ENCODE data around the gene PTPRM. TPM values are rescaled to one million over a fixed set of nuclear protein-coding genes. Genes with fewer than 3 reads are reported as not detected.

PTPRM gene
- total and polyA plus RNA-seq, 2 donors, result 37.3 to 55.6 TPM

DNA sequence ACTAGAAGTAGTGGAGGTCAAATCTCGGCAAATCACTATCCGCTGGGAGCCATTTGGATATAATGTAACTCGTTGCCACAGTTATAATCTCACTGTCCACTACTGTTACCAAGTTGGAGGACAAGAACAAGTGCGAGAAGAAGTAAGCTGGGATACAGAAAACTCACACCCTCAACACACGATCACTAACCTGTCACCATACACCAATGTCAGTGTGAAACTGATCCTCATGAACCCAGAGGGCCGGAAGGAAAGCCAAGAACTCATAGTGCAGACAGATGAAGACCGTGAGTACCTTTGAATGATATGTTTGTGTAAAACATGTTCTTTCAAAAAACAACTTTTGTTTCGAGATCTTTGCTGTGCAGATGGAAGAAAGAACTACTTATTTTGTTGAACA is 502.6 kb downstream of the PTPRM start:
- DNase-seq (ENCODE audit: low read depth in 6 of 9, low spot score in 9 of 9), result no peak
- 98% methylated on average over 8 of the region's 8 CpGs for WGBS
- H3K27me3 ChIP-seq (ENCODE audit: control insufficient read depth in 2 of 2, insufficient read depth in 1 of 2, low read length in 1 of 2), result no peaks in the 10 kb centered on the region
- no peak overlapping the region for H3K27ac ChIP-seq (ENCODE audit: low read depth in 1 of 2, low read length in 1 of 2)
- H3K4me3 ChIP-seq (ENCODE audit: low read length in 2 of 2), result no peak overlapping the region
- H3K9me3 ChIP-seq (ENCODE audit: control insufficient read depth in 2 of 2, insufficient read depth in 1 of 2, low read length in 1 of 2), result no peaks in the 10 kb centered on the region
- peaks cover 0 to 4% of the 10 kb centered on the region in 2 donors for H3K36me3 ChIP-seq (ENCODE audit: control insufficient read depth in 2 of 2, insufficient read depth in 2 of 2, low read length in 1 of 2)
- no peaks in the 10 kb centered on the region for H3K4me1 ChIP-seq (ENCODE audit: control insufficient read depth in 2 of 2, insufficient read depth in 2 of 2, low read length in 2 of 2)

DNA sequence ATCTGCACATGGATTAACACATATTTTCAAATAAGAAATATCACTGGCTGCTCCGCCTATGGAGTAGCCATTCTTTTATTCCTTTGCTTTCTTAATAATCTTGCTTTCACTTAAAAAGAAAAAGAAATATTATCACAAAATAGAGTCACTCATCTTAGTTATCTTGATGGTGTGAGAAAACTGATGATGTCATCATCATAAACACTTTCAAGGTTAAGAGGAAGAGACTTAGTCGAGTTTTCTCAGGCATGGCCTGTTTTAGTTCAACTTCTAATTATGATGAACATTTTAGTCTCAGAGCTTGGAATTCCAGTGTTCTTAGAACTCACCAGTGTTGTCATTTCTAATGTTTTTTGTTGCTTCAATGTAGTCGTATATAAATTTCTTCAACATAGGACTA is 506.1 kb downstream of the PTPRM start:
- H3K27ac ChIP-seq (ENCODE audit: low read depth in 1 of 2, low read length in 1 of 2), result no peak overlapping the region
- H3K36me3 ChIP-seq (ENCODE audit: control insufficient read depth in 2 of 2, insufficient read depth in 2 of 2, low read length in 1 of 2), result peaks cover 0 to 4% of the 10 kb centered on the region in 2 donors
- H3K4me1 ChIP-seq (ENCODE audit: control insufficient read depth in 2 of 2, insufficient read depth in 2 of 2, low read length in 2 of 2), result no peaks in the 10 kb centered on the region
- H3K4me3 ChIP-seq (ENCODE audit: low read length in 2 of 2), result no peak overlapping the region
- WGBS, result 96% methylated on average over 3 of the region's 3 CpGs
- H3K9me3 ChIP-seq (ENCODE audit: control insufficient read depth in 2 of 2, insufficient read depth in 1 of 2, low read length in 1 of 2), result no peaks in the 10 kb centered on the region
- H3K27me3 ChIP-seq (ENCODE audit: control insufficient read depth in 2 of 2, insufficient read depth in 1 of 2, low read length in 1 of 2), result no peaks in the 10 kb centered on the region
- DNase-seq (ENCODE audit: low read depth in 6 of 9, low spot score in 9 of 9), result no peak

DNA sequence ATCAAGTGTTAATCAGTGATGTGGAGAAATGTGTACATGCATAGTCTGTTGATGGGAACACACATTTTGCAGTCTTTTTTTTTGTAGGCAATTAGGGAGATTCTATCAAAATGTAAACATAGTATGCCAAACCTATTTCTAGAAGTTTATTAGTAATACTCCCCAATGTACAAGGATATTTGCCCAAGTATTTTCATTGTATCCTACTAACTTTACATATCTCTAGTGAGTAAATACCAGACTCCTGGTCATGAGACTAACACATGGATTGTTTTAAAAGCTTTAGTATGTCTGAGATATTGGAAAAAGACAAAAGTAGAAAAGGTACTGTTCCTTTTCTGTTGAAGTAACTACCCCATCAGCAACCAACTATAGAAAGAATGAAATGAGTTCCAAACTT is 513.0 kb downstream of the PTPRM start:
- Histone ChIP-seq H3K4me1 (ENCODE audit: control insufficient read depth in 2 of 2, insufficient read depth in 2 of 2, low read length in 2 of 2) (no peaks in the 10 kb centered on the region), H3K4me3 (ENCODE audit: low read length in 2 of 2) (no peak overlapping the region), H3K27me3 (ENCODE audit: control insufficient read depth in 2 of 2, insufficient read depth in 1 of 2, low read length in 1 of 2) (no peaks in the 10 kb centered on the region), H3K36me3 (ENCODE audit: control insufficient read depth in 2 of 2, insufficient read depth in 2 of 2, low read length in 1 of 2) (no peaks in the 10 kb centered on the region), H3K27ac (ENCODE audit: low read depth in 1 of 2, low read length in 1 of 2) (no peak overlapping the region), H3K9me3 (ENCODE audit: control insufficient read depth in 2 of 2, insufficient read depth in 1 of 2, low read length in 1 of 2) (no peaks in the 10 kb centered on the region)
- no peak for DNase-seq (ENCODE audit: low read depth in 6 of 9, low spot score in 9 of 9)

DNA sequence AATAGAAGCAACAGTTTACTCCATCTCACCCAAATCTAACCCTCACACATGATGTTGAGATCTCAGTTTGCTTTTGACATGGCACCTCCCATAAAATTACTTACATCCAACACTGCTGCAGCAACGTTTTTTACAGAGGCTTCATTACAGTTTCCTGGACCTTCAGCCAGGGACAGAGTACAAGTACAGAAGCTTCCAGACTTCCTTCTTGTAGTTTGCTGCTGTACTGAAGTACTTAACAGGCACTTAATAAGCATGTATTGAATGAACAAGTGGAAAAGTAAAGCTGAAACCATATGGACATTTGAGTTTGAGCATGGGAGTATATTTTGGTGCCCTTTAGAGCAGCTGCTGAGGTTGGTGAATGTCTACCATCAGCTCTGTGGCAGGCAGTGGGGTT is 514.2 kb downstream of the PTPRM start:
- WGBS, result 38% methylated on average over 1 of the region's 1 CpG
- Histone ChIP-seq H3K36me3 (ENCODE audit: control insufficient read depth in 2 of 2, insufficient read depth in 2 of 2, low read length in 1 of 2) (peaks cover 3 to 6% of the 10 kb centered on the region in 2 donors), H3K27ac (ENCODE audit: low read depth in 1 of 2, low read length in 1 of 2) (no peak overlapping the region), H3K4me1 (ENCODE audit: control insufficient read depth in 2 of 2, insufficient read depth in 2 of 2, low read length in 2 of 2) (no peaks in the 10 kb centered on the region), H3K4me3 (ENCODE audit: low read length in 2 of 2) (no peak overlapping the region), H3K9me3 (ENCODE audit: control insufficient read depth in 2 of 2, insufficient read depth in 1 of 2, low read length in 1 of 2) (no peaks in the 10 kb centered on the region), H3K27me3 (ENCODE audit: control insufficient read depth in 2 of 2, insufficient read depth in 1 of 2, low read length in 1 of 2) (no peaks in the 10 kb centered on the region)
- no peak for DNase-seq (ENCODE audit: low read depth in 6 of 9, low spot score in 9 of 9)

DNA sequence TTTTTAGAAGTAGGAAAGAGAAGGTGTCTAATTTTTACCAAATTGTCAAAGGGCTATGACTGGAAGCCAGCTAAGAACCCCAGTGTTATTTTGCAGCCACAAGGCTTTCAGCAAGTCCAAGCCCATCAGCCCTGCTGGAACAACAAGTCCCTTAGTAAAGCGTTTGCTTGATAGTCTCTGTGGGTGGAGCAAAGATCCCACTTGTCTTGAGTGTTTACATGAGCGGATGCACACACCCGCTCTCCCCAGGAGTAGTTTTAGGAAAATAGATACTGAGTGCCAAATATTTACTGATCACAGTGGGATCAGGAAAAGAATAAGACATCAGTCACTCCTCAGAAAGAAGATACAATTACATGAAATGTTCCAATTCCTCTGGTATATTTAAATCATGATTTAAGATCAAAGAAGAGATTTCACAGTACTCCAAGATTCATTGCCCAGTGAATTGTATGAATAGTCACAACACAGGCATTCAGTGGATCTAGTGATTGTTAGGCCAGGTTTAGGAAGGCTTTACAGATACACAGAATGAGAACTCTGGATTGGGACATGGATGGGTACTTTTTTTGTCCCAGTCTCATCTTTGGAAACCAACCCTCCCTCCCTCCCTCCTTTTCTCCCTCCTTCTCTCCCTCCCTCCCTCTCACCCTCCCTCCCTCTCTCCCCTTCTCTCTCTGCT is 514.9 kb downstream of the PTPRM start:
- no peak for DNase-seq (ENCODE audit: low read depth in 6 of 9, low spot score in 9 of 9)
- Histone ChIP-seq H3K36me3 (ENCODE audit: control insufficient read depth in 2 of 2, insufficient read depth in 2 of 2, low read length in 1 of 2) (peaks cover 3 to 6% of the 10 kb centered on the region in 2 donors), H3K9me3 (ENCODE audit: control insufficient read depth in 2 of 2, insufficient read depth in 1 of 2, low read length in 1 of 2) (no peaks in the 10 kb centered on the region), H3K27me3 (ENCODE audit: control insufficient read depth in 2 of 2, insufficient read depth in 1 of 2, low read length in 1 of 2) (no peaks in the 10 kb centered on the region), H3K27ac (ENCODE audit: low read depth in 1 of 2, low read length in 1 of 2) (no peak overlapping the region), H3K4me1 (ENCODE audit: control insufficient read depth in 2 of 2, insufficient read depth in 2 of 2, low read length in 2 of 2) (no peaks in the 10 kb centered on the region), H3K4me3 (ENCODE audit: low read length in 2 of 2) (no peak overlapping the region)
- WGBS, result 96% methylated on average over 3 of the region's 3 CpGs

DNA sequence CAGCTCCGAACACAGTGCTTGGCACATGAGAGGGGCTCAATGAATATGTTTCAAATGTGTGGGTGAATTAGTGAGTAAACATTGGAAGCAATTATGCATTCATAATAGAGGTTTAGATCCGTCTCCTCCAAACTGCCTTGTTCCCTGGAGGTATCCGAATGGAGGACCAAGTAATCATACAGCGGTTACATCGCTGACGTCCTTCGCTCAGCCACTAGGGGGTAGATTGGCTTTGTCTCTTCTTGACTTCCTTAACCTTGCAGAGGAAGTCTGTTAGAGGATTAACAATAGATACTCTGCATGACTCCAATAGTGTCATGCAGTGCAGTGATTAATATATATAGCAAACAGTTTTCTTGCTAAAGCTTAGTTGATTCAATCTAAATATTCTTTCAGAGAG is 517.0 kb downstream of the PTPRM start:
- no peaks in the 10 kb centered on the region for H3K4me1 ChIP-seq (ENCODE audit: control insufficient read depth in 2 of 2, insufficient read depth in 2 of 2, low read length in 2 of 2)
- DNase-seq (ENCODE audit: low read depth in 6 of 9, low spot score in 9 of 9), result peak in 5 of 9 donors; percentile 9 to 53 (median 10)
- no peak overlapping the region for H3K27ac ChIP-seq (ENCODE audit: low read depth in 1 of 2, low read length in 1 of 2)
- H3K4me3 ChIP-seq (ENCODE audit: low read length in 2 of 2), result no peak overlapping the region
- WGBS, result 87% methylated on average over 7 of the region's 7 CpGs
- no peaks in the 10 kb centered on the region for H3K9me3 ChIP-seq (ENCODE audit: control insufficient read depth in 2 of 2, insufficient read depth in 1 of 2, low read length in 1 of 2)
- peaks cover 3 to 6% of the 10 kb centered on the region in 2 donors for H3K36me3 ChIP-seq (ENCODE audit: control insufficient read depth in 2 of 2, insufficient read depth in 2 of 2, low read length in 1 of 2)
- no peaks in the 10 kb centered on the region for H3K27me3 ChIP-seq (ENCODE audit: control insufficient read depth in 2 of 2, insufficient read depth in 1 of 2, low read length in 1 of 2)

DNA sequence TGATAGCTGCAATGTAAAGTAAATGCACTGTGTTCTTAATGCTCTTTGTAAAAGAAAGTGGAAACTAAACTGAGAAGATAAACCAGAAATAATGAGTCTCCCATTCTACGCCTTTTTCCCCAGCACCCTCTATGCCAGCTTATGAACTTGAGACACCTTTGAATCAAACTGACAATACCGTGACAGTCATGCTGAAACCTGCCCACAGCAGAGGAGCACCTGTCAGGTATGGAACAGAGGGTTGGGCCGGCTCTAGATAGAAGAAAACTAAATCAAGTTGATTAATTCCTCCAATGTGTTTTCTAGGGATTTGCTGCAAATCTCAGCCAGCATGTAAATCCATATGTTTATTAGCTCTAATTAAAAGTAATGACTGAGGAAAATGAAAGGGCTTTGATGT is 521.5 kb downstream of the PTPRM start:
- H3K27ac ChIP-seq (ENCODE audit: low read depth in 1 of 2, low read length in 1 of 2), result no peak overlapping the region
- no peaks in the 10 kb centered on the region for H3K27me3 ChIP-seq (ENCODE audit: control insufficient read depth in 2 of 2, insufficient read depth in 1 of 2, low read length in 1 of 2)
- H3K9me3 ChIP-seq (ENCODE audit: control insufficient read depth in 2 of 2, insufficient read depth in 1 of 2, low read length in 1 of 2), result no peaks in the 10 kb centered on the region
- no peak overlapping the region for H3K4me3 ChIP-seq (ENCODE audit: low read length in 2 of 2)
- peak in 1 of 9 donors; percentile 4 for DNase-seq (ENCODE audit: low read depth in 6 of 9, low spot score in 9 of 9)
- WGBS, result 90% methylated on average over 3 of the region's 3 CpGs
- H3K4me1 ChIP-seq (ENCODE audit: control insufficient read depth in 2 of 2, insufficient read depth in 2 of 2, low read length in 2 of 2), result no peaks in the 10 kb centered on the region
- H3K36me3 ChIP-seq (ENCODE audit: control insufficient read depth in 2 of 2, insufficient read depth in 2 of 2, low read length in 1 of 2), result peaks cover 3 to 6% of the 10 kb centered on the region in 2 donors

DNA sequence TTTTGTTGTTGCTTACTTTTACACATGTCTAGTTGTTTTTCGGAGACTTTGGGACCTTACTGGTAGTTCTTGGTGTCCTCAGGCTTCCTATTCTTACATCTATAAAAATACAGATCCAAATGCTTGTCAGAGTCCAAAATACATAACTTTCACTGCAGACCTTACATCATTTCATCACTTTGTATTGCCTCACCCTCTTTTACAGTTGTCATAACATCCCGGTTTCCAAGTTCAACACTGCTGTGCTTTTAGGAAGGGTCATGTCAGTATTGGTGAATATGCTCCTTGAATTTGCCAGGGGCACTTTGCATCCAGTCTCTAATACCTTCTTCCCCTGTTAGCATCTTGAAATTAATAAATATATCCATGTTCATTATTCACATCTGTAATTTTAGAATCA is 523.9 kb downstream of the PTPRM start:
- 98% methylated on average over 2 of the region's 2 CpGs for WGBS
- H3K27me3 ChIP-seq (ENCODE audit: control insufficient read depth in 2 of 2, insufficient read depth in 1 of 2, low read length in 1 of 2), result no peaks in the 10 kb centered on the region
- no peaks in the 10 kb centered on the region for H3K4me1 ChIP-seq (ENCODE audit: control insufficient read depth in 2 of 2, insufficient read depth in 2 of 2, low read length in 2 of 2)

DNA sequence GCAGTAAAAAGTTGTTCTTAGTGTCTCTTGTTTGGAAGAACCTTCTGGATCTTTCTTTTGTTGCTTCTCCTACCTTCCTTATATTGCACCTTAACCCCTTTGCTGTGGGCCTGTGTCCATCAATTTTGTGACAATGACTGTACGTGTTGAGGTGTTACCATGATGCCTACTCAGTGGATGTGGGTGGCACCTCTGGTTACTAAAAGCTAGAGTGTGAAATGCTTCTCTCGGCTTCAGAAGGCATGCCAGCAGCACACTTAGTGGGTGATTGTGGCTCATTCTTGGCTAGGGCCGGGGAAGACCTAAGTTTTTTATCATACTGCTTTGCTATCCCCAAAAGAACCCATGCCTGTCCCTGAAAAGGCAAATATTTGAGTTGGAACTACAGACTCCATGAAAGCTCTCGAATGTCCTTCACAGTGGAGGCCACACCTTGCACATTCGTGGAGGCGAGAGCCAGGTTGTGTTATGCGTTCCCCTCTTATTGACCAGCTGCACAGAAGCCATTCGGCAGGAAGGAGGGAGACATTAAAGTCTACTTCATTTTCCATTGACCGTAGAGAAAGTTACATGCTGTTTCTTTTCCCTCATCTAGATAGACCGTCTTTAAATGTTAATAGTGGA is 528.9 kb downstream of the PTPRM start:
- no peak overlapping the region for H3K4me3 ChIP-seq (ENCODE audit: low read length in 2 of 2)
- no peaks in the 10 kb centered on the region for H3K27me3 ChIP-seq (ENCODE audit: control insufficient read depth in 2 of 2, insufficient read depth in 1 of 2, low read length in 1 of 2)
- no peaks in the 10 kb centered on the region for H3K36me3 ChIP-seq (ENCODE audit: control insufficient read depth in 2 of 2, insufficient read depth in 2 of 2, low read length in 1 of 2)
- DNase-seq (ENCODE audit: low read depth in 6 of 9, low spot score in 9 of 9), result no peak
- no peaks in the 10 kb centered on the region for H3K4me1 ChIP-seq (ENCODE audit: control insufficient read depth in 2 of 2, insufficient read depth in 2 of 2, low read length in 2 of 2)
- no peaks in the 10 kb centered on the region for H3K9me3 ChIP-seq (ENCODE audit: control insufficient read depth in 2 of 2, insufficient read depth in 1 of 2, low read length in 1 of 2)
- no peak overlapping the region for H3K27ac ChIP-seq (ENCODE audit: low read depth in 1 of 2, low read length in 1 of 2)
- 98% methylated on average over 10 of the region's 10 CpGs for WGBS

More for the DNA sequence above, 523.9 kb downstream of the PTPRM start:
- Histone ChIP-seq H3K27ac (ENCODE audit: low read depth in 1 of 2, low read length in 1 of 2) (no peak overlapping the region), H3K4me3 (ENCODE audit: low read length in 2 of 2) (no peak overlapping the region), H3K36me3 (ENCODE audit: control insufficient read depth in 2 of 2, insufficient read depth in 2 of 2, low read length in 1 of 2) (peaks cover 0 to under 1% of the 10 kb centered on the region in 2 donors), H3K9me3 (ENCODE audit: control insufficient read depth in 2 of 2, insufficient read depth in 1 of 2, low read length in 1 of 2) (no peaks in the 10 kb centered on the region)
- DNase-seq (ENCODE audit: low read depth in 6 of 9, low spot score in 9 of 9), result no peak
